Measurements from ENCODE around the gene YKT6. TPM values are rescaled to one million over a fixed set of nuclear protein-coding genes. Genes with fewer than 3 reads are reported as not detected.

YKT6 gene
- total RNA-seq, 4 donors from 2014 or later: 48.3 to 75.8 (median 54.4) TPM

DNA sequence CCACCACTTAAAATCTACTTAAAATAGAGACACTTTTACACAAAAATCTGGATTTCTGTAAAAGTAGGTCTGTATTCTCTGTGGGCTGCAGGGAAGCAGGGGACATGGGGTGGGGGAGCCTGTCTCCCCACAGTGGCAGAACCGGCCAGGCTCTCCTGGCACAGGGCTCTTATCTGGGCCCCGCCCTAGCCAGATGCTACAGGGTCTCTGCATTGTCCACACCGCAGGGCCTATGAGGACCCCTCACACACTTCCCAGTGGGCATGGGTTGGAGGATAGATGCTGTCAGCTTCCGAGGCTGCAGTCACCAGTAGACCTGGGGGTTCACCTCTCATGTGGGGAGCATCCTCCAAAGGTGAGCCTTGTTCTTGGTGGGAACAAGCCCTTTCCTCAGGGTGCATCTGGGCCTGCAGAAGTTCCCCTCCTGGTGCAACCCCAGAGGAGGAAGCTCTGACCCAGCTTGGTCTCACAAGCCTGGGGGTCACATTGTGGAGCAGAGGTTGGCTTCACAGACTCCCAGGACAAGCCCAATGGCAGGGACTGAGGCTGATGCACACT lies 44.2 kb upstream of the YKT6 start:
- DNase-seq (ENCODE audit: low spot score): peak; percentile 18
- ATAC-seq (ENCODE audit: low FRiP score): no peak

DNA sequence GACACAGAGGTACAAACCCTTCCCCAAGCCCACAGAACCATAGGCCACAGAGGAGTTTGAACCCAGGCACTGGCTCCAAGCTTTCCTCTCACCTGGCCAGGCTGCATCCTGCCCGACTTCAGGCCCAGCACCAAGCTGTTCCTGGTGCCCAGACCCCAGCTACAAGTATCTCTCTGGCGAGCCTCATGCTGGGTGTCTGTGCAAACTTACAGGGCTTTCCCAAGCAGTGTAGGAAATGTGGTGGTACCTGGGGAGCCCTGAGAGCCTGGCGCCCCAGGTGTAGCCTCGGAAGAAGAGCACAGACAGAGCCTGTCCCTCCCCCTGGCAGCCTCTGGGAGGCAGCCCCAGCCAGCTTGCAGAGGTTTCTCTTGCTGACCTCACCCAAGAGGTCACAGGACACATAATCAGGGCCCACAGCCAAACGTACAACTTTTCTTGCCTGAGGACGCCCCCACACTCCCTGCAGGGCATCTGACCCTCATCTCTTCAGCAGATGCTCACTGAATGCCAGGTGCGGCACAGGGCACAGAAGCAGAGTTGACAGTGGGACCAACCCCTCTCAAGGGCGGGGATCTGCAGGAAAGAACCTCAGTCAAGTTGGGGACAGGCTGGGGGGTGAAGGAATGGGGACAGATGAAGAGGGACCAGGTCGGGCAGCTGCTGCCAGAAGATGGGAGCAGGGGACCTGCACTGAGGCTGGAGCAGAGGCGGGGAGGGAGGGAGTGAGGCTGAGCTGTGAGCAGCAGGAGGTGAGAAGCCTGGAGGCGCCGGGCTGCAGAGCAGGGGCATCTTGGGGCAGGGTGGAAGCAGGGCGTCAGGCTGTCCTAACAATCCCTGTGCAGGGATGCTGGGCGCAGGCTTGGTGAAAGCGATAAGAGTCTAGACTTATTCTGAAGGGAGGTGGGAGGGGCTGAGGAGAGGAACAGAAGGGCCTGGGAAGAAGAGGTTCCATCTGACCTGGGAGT lies 43.4 kb upstream of the YKT6 start:
- no peak for ATAC-seq (ENCODE audit: low FRiP score)
- TF ChIP-seq, protein P1, sequence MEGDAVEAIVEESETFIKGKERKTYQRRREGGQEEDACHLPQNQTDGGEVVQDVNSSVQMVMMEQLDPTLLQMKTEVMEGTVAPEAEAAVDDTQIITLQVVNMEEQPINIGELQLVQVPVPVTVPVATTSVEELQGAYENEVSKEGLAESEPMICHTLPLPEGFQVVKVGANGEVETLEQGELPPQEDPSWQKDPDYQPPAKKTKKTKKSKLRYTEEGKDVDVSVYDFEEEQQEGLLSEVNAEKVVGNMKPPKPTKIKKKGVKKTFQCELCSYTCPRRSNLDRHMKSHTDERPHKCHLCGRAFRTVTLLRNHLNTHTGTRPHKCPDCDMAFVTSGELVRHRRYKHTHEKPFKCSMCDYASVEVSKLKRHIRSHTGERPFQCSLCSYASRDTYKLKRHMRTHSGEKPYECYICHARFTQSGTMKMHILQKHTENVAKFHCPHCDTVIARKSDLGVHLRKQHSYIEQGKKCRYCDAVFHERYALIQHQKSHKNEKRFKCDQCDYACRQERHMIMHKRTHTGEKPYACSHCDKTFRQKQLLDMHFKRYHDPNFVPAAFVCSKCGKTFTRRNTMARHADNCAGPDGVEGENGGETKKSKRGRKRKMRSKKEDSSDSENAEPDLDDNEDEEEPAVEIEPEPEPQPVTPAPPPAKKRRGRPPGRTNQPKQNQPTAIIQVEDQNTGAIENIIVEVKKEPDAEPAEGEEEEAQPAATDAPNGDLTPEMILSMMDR (IDR thresholded peaks at IDR 0.05): no peak
- DNase-seq (ENCODE audit: low spot score): peak; percentile 16

More for the DNA sequence above, 44.2 kb upstream of the YKT6 start:
- TF ChIP-seq, protein P1 (IDR thresholded peaks at IDR 0.05): no peak

DNA sequence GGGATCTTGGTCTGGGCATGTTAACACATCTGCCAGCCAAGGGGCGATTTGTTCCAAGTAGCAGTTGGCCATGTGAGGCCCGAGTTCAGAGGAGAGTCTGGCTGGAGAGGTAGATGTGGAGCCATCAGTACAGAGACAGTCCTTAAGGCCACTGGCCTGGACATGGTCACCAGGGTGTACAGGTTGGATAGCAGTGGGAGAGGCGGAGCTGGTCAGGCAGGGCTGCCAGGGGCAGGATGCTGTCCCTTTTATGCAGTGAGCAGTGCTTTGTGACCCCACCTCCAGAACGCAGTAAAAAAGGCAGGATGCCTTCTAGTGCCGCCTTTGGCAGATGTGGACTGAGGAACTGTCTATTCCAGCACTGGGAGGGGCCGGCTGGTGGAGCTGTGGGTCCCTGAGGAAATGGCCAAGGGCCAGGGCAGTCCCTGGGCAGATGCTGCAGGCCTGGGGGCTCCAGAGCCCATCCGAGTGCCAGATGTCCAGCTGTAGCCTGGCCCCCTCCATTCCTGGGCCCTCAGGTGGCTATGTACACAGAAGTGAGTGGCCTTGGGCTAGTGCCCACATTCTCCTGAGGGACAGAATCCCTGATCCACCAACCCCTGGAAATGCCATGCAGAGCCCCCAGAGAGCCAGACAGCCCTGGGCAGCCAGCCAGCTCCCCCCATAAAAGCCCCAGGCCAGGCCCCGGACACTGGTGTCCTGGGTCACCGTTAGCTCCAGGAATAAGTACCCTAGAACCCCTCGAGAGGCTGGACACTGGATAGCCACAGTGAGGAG lies 42.5 kb upstream of the YKT6 start:
- TF ChIP-seq, protein P1 (IDR thresholded peaks at IDR 0.05): no peak
- ATAC-seq (ENCODE audit: low FRiP score): no peak
- peak; percentile 16 for DNase-seq (ENCODE audit: low spot score)

DNA sequence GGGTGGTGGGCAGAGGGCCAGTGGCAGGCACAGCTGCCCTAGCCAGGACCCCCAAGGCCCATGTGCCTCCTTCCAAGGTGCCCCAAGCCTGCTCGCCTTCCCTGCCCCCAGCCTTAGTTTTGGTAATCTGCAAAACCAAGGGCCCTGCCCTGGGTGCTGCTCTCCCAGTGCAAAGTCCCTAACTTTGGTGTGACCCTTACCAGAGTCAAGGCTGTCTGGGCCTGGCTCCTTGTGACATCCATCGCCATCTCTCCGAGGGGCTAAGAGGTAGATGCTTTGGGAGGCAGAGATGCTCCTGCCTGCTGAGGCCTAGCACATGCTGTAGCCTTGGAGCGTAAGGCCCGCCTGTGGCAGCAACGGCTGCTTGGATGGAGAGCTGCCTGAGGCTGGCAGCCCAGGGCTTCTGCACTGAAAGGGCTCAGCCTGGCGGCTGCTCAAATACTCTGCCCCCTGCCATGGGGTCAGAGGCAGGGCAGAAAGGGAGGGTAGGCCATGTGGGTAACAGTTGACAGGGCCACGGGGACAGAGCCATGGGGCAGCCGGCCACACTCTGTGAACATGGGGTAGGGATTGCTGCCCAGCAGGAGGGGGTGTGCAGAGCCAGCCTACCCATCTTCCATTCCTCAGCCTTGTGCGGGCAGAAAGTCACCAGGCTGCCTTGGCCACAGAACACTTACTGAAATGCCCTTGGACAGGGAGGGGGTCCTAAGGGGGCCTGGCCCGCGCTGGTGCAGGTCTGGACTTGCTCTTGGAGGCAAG lies 41.7 kb upstream of the YKT6 start:
- ATAC-seq (ENCODE audit: low FRiP score) (no peak), DNase-seq (ENCODE audit: low spot score) (peak; percentile 8)
- TF ChIP-seq, protein P1 (IDR thresholded peaks at IDR 0.05): no peak

DNA sequence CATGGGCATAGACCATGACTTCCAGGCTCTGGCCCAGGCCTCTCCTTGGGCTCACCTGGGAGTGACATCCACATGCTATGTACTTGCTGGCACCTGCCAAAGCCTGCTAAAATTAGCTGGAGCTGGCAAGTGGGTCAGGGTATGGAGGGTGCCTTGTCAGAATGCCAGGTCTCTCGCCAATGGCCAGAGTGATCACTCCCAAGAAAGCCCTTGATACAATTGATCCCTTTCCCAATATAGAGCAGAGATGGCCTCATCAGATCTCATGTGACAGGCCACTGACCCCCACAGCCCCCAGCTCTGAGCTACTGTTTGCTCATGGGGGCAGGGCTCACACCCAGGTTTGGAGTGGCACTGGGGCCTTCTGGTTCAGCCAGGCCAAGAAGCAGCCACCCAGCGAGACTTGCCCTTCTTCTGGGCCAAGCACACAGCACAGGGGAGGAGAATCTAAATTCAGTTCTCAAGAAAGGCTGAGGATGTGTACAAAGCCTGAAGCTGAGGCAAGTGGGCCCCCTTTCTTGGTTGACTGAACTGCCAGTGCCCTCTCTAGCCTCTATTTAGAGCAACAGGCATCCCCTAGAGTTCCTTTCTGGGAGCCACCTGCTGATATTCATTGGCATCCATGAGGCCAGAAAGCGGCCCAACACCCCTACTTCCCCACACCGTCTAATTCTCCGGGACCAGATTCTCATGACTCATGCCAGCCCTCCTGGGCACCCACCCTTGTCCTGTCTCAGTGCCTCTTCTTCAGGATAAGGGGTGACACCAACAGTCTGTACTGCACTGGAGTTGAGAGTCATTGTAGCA lies 40.8 kb upstream of the YKT6 start:
- TF ChIP-seq, protein P1 (IDR thresholded peaks at IDR 0.05): no peak
- DNase-seq (ENCODE audit: low spot score) (peak; percentile 7), ATAC-seq (ENCODE audit: low FRiP score) (no peak)

DNA sequence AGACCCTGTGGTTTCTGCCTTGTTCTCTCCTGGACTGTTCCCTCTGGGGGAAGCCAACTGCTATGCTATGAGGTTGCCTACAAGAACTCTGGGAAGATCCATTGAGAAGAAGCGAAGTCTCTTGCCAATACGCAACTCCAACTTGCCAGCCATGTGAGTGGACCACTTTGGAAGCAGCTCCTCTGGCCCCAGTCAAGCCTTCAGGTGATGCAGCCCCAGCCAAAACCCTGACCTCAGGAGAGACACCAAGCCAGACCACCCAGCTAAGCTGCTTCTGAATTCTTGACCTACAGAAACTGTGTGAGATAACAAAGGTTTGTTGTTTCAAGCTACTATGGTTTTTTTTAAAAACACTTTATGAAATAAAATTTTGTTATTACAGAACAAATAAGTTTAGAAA lies 39.4 kb upstream of the YKT6 start:
- DNase-seq (ENCODE audit: low spot score) (peak; percentile 3), ATAC-seq (ENCODE audit: low FRiP score) (no peak)
- TF ChIP-seq, protein P1 (IDR thresholded peaks at IDR 0.05): no peak
